NCI-H1694 (cell line): ENCODE data around the gene TMC3.
"Not testable (repeated sequence)": the region's sequence is repeated elsewhere in the genome, so short reads cannot be mapped to it uniquely, and the experiment has no call there.

ENCODE experiments used
- DNase-seq: peaks from one replicate; lab custom pipeline; 2025; lab: John Stamatoyannopoulos, UW

The TMC3 gene

DNA sequence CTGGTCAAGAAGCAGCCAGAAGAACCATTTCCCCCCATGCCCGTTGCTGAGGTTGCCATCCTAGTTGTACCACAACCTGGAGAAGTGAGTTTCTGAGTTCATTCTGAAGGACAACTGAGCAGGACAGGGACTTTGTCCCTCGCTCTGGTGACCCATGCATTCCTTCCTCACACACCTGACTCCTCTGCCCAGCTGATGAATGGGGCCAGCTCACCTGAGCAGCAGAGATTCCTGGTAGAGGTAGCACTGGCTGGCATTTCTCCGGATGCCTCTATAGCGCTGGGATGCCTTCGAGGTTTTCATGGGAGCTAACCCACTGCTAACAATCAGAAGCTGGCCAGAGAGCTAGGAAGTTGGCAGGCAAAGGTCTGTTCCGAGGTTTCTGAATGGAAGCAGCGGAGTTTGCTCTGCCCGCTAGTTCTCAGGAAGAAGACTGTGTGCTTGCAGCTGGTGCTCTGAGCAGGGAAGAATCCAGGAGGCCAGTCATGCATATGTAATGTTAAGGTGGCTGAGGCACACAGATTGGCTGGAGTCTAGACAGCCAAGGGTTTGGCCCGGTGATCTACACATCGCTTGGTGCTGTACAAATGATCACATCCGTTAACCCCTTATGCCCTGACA is at the start of gene TMC3:
TMC3 (minus strand) TSS at position 439 of the 621 bp plus-strand sequence; CDS start at position 303, 136 bp downstream.
- DNase-seq = no peak

GRCh38 chr15:81421461-81421860 is 47.4 kb upstream of the TMC3 start:
- no peak for DNase-seq

- no peak for DNase-seq
These were observed 45.4 kb upstream of the TMC3 start for GRCh38 chr15:81419332-81419943.

DNA sequence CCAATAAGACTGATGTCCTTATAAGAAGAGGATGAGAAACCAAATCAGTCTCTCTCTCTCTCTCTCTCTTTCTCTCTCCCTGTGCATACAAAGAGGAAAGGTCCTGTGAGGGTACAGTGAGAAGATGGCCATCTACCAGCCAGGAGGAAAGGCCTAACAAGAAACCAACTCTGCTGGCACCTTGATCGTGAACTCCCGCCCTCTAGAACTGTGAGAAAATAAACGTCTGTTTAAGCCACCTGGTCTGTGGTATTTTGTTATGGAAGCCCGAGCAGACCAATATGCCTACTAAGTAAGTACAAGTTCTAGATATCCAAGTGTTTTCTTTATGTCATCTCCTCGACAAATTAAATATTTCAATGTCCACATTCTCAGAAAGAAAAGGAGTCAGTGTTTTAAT is 44.9 kb upstream of the TMC3 start:
- DNase-seq = no peak

DNA sequence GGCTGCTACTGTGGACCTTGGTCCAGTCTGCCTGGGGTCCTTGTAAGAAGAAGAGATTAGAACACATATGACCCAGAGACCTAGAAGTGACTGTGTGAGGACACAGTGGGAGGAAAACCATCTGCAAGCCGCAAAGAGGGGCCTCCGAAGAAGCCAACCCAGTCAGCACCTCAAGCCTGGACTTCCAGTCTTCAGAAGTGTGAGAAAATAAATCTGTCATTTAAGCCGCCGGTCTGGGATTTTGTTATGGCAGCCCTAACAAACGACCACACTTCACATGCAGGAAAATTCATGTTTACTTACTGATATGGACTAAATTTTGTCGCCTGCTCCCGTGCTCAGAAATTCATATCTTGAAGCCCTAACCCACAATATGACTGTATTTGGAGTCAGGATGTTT is 44.4 kb upstream of the TMC3 start:
- no peak for DNase-seq

DNA sequence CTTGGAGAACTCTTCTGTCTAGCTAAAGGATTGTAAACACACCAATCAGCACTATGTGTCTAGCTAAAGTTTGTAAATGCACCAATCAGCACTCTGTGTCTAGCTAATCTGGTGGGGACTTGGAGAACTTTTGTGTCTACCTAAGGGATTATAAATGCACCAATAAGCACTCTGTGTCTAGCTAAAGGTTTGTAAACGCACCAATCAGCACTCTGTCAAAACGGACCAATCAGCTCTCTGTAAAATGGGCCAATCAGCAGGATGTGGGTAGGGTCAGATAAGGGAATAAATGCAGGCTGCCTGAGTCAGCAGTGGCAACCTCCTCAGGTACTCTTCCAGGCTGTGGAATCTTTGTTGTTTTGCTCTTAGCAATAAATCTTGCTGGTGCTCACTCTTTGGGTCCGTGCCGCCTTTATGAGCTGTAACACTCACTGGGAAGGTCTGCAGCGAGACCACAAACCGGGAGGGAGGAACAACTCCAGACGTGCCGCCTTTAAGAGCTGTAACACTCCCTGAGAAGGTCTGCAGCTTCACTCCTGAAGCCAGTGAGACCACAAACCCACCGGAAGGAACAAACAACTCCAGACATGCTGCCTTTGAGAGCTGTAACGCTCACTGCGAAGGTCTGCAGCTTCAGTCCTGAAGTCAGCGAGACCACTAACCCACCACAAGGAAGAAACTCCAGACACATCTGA is 40.4 kb upstream of the TMC3 start:
- not testable (repeated sequence) for DNase-seq

DNA sequence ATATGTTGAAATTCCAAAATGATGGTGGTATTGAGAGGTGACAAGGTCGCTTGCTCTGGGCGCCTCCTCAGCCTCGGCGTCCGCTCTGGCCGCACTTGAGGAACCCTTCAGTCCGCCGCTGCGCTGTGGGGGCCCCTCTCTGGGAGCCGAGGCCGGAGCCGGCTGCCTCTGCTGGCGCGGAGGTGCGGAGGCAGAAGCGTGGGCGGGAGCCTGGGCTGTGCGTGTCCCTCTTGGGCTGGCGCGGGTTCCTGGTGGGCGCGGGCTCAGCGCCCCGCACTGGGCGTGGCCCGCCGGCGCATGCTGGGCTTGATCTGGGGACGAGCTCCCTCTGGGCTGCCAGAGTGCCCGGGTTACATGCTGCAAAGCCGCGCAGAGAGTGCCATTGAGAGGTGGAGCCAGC is 39.8 kb upstream of the TMC3 start:
- DNase-seq = no peak

- DNase-seq = no peak
These were observed 38.1 kb upstream of the TMC3 start for GRCh38 chr15:81411969-81412633.

DNA sequence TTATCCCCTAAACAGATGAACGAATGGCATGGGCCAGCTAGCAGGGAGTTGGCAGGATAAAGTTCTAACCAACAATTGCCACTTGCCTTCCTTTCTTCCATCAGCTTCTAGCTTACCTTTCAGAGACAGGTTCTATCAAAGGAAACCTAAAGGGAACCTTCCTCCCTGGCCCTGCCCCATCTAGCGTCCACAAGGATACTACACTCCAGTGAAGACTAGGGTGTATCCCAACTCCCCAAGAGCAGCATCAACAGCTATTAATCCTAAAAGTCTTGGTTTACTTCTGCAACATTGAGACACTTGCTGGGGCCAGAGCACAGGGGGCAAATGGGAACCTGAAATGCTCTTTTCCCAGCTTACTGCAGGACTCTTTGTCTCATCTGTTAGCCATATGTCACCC is 37.0 kb upstream of the TMC3 start:
- DNase-seq = no peak

- peak; percentile 65 for DNase-seq
These were observed 36.3 kb upstream of the TMC3 start for GRCh38 chr15:81410318-81410753.

DNA sequence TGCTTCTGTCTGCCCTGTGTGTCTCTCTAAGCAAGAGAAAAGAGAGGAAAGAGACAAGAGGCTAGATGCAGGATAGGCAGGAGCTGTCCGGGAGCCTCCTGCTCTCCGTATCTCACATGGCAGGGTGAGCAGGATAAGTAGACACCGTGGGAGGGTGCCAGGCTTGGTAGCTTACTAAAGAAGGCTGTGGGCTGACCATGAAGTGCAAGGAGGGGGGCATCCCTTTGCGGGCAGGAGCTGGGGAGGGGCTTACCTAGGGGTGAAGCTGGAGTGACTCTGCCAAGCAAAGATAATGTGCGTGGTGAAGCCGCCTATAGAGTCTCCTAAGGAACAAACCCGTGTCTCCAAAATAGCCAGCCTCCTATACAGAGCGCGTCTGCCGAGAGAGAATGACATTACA is 33.7 kb upstream of the TMC3 start:
- no peak for DNase-seq

DNA sequence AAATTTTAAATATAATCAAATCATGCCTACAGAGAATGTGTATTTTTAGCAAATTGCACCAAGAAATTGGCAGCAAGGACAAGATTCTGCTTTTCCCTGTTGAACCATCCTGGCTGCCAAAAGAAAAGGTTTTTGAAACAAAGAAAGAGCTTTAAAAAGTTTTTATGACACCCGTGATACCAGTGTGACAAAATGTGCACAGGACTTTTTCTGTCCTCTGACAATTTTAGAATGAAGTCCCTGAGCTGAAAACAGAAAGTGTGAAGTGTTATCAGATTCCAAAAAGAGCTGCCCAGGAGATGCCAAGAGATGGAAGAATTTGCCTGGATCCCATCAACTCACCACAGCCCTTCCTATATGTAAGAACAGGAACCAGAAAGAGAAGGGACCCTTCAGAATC is 33.2 kb upstream of the TMC3 start:
- DNase-seq = no peak

- peak; percentile 38 for DNase-seq
These were observed 26.7 kb upstream of the TMC3 start for GRCh38 chr15:81400640-81401236.

- no peak for DNase-seq
These were observed 25.0 kb upstream of the TMC3 start for GRCh38 chr15:81398910-81399551.

DNA sequence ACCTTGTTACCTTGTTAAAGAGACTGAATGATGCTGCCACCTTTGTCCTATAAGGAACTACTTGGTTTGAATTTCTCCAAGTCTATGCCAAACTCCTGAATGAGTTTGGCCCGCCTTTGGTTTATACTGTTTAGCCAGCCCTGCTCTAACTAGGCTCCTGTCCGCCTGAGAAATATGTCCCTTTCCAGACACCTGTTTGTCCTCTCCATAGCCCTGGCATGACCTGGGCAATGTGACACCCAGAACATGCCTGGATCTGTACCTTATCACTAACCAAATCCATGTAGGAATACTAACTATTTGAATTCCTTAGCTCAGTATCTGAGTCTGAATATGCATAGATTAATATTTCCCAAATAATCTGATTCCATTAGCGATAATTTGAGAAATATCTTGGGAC is 24.4 kb upstream of the TMC3 start:
- DNase-seq = no peak

GRCh38 chr15:81394603-81395002 is 20.6 kb upstream of the TMC3 start:
- no peak for DNase-seq

DNA sequence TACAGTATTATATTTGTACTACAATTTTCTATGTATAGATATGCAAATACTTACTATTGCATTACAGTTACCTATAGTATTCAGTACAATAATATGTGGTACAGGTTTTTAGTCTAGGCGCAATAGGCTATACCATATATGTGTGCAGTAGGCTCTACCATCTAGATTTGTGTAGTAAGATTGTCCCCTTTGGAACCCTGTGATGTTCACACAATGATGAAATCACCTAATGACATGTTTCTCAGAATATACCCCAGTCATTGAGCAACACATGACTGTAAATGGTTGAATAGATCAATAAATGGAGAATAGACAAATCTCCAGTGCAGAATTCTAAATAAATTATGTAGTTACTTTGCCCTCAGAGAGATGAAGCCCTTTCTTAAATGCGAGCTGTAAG is 17.6 kb upstream of the TMC3 start:
- no peak for DNase-seq

DNA sequence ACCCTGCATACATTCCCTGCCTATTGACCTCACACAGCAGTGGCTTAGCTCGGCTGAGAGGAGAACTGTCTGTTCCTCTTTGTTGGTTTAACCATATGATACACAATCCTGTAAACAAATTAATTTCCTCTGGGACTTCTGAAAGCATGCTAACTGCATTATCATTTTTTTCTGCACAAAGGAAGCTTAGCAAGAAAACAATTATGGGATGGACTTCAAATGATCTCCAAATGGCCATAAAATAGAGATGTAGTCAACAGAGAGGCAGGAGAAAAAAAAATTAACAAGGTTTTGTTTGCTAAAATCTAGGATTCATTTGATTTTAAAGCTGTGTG is 14.4 kb upstream of the TMC3 start:
- no peak for DNase-seq

DNA sequence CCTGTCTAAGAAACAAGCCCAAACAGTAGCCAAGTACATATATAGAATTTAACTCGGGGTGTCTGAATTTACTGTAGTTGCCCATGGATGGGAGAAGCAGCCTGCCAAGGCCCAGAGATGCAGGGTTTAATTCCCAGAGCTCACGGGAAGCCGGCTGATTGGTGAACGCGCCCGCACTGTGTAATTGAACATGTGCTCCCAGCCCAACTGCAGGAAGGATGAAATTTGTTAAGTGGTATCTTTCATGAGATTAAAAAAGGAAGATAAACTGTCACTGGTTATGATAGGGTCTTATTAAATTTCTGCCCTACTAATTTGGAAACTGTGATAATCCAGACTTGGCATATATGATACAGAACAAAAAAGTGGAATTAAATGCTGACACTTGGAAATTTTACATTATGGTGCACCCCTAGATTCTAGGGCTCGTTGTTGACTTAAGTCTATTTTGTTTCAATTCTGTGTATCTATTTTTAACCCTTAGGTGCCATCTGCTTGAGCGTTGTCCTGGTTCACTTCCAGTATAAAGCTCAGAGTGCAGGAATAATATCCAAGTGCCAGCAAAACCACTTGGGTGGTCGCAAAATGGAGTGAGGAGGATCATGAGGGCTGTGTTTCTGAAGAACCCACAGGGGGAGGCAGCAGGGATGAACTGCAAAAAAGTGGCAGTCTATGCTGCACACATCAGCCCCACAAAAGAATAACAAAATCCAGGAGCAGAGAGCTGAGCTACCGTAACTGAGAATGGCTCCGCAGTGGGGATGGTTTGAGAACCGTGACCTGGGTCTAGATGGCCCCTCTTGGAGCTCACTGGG is 13.8 kb upstream of the TMC3 start:
- no peak for DNase-seq

GRCh38 chr15:81386947-81387346 is 12.9 kb upstream of the TMC3 start:
- no peak for DNase-seq

DNA sequence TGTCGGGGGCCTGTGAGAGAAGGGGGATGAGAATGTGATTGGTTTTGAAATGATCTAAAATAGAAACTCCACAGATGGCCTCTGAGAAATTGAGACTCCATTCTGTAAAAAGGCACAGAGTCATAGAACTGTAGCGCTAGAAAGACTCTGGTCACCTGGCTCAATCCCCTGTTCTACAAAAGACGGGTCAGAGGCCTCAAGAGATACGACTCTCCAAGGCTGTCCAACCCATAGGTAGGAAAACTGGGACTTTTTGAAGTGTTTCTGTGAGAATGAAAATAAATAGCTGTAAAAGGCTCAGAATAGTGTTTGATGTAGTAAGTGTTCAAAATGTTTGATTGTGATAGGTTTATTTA is 11.7 kb upstream of the TMC3 start:
- no peak for DNase-seq
